Measurements from ENCODE around the gene KCTD14.
"Not testable (repeated sequence)": the region's sequence is repeated elsewhere in the genome, so short reads cannot be mapped to it uniquely, and the experiment has no call there.

Gene KCTD14

GRCh38 chr11:78046486-78046854 lies 23.4 kb upstream of the KCTD14 start:
- no peak for DNase-seq (ENCODE audit: low read depth in 2 of 2)

- DNase-seq (ENCODE audit: low read depth in 2 of 2), result peak; percentile 67 to 78
These were observed 22.9 kb upstream of the KCTD14 start for GRCh38 chr11:78045851-78046485.

GRCh38 chr11:78044706-78045105 lies 21.6 kb upstream of the KCTD14 start:
- DNase-seq (ENCODE audit: low read depth in 2 of 2), result no peak

GRCh38 chr11:78041843-78042440 lies 18.9 kb upstream of the KCTD14 start:
- DNase-seq (ENCODE audit: low read depth in 2 of 2), result no peak

- not testable (repeated sequence) for DNase-seq (ENCODE audit: low read depth in 2 of 2)
These were observed 18.3 kb upstream of the KCTD14 start for GRCh38 chr11:78041380-78041719.

- no peak for DNase-seq (ENCODE audit: low read depth in 2 of 2)
These were observed 17.8 kb upstream of the KCTD14 start for GRCh38 chr11:78040691-78041379.

GRCh38 chr11:78039919-78040671 lies 17.0 kb upstream of the KCTD14 start:
- DNase-seq (ENCODE audit: low read depth in 2 of 2), result peak; percentile 12 to 19

- no peak for DNase-seq (ENCODE audit: low read depth in 2 of 2)
These were observed 16.4 kb upstream of the KCTD14 start for GRCh38 chr11:78039391-78039918.

GRCh38 chr11:78038697-78039313 lies 15.7 kb upstream of the KCTD14 start:
- DNase-seq (ENCODE audit: low read depth in 2 of 2), result no peak

GRCh38 chr11:78037825-78038620 lies 14.9 kb upstream of the KCTD14 start:
- DNase-seq (ENCODE audit: low read depth in 2 of 2), result no peak

- DNase-seq (ENCODE audit: low read depth in 2 of 2), result no peak
These were observed 14.0 kb upstream of the KCTD14 start for GRCh38 chr11:78037056-78037455.

- no peak for DNase-seq (ENCODE audit: low read depth in 2 of 2)
These were observed 13.2 kb upstream of the KCTD14 start for GRCh38 chr11:78036313-78036712.

- DNase-seq (ENCODE audit: low read depth in 2 of 2), result no peak
These were observed 11.5 kb upstream of the KCTD14 start for GRCh38 chr11:78034623-78035022.

GRCh38 chr11:78033040-78033439 lies 10.0 kb upstream of the KCTD14 start:
- no peak for DNase-seq (ENCODE audit: low read depth in 2 of 2)

GRCh38 chr11:78032090-78032489 lies 9.0 kb upstream of the KCTD14 start:
- no peak for DNase-seq (ENCODE audit: low read depth in 2 of 2)

GRCh38 chr11:78031629-78032028 lies 8.6 kb upstream of the KCTD14 start:
- DNase-seq (ENCODE audit: low read depth in 2 of 2), result no peak

GRCh38 chr11:78030429-78031325 lies 7.6 kb upstream of the KCTD14 start:
- no peak for DNase-seq (ENCODE audit: low read depth in 2 of 2)

- not testable (repeated sequence) for DNase-seq (ENCODE audit: low read depth in 2 of 2)
These were observed 5.3 kb upstream of the KCTD14 start for GRCh38 chr11:78028423-78028822.

- DNase-seq (ENCODE audit: low read depth in 2 of 2), result no peak
These were observed 4.7 kb upstream of the KCTD14 start for GRCh38 chr11:78027759-78028158.

- DNase-seq (ENCODE audit: low read depth in 2 of 2), result no peak
These were observed 2.3 kb upstream of the KCTD14 start for GRCh38 chr11:78025378-78025777.

Data from stimulated activated CD4-positive, alpha-beta T cell treated with anti-CD3 and anti-CD28 coated beads, Interleukin-4, amount 100 ng/mL, for 48 hours (primary cell).